ENCODE data around the gene TUBB2A. TPM values are rescaled to one million over a fixed set of nuclear protein-coding genes. Genes with fewer than 3 reads are reported as not detected.
"Not testable (repeated sequence)": the region's sequence is repeated elsewhere in the genome, so short reads cannot be mapped to it uniquely, and the experiment has no call there.

TUBB2A gene
- total RNA-seq, 2 experiments from 2014 or later = 54.3 to 58.5 TPM

GRCh38 chr6:3181105-3181504 lies 23.8 kb upstream of the TUBB2A start:
- intact Hi-C loops (cut with DNase I, micrococcal nuclease) = no loop called here
- H3K36me3 ChIP-seq (ENCODE audit: insufficient read depth, low read length) = no peaks in the 10 kb centered on the region
- ChIA-PET CTCF (no interaction called here), POLR2A (no interaction called here)
- H3K9me3 ChIP-seq (ENCODE audit: control insufficient read depth in 1 of 2, insufficient read depth in 1 of 2, low read length in 2 of 2) = no peaks in the 10 kb centered on the region
- H3K4me1 Mint-ChIP-seq (ENCODE audit: low read depth) = no peaks in the 10 kb centered on the region
- no peaks in the 10 kb centered on the region for H3K36me3 Mint-ChIP-seq (ENCODE audit: low read depth)
- peaks cover 0 to 4% of the 10 kb centered on the region in 2 experiments for H3K27me3 ChIP-seq (ENCODE audit: control insufficient read depth in 1 of 2, insufficient read depth in 2 of 2, low read length in 2 of 2)
- peaks cover 8% of the 10 kb centered on the region for H3K27me3 Mint-ChIP-seq
- no peaks in the 10 kb centered on the region for H3K9me3 Mint-ChIP-seq
- no peak for TF ChIP-seq CTCF (IDR thresholded peaks at IDR 0.05)
- H3K4me3 ChIP-seq (ENCODE audit: low read length) = no peak overlapping the region
- ATAC-seq (ENCODE audit: poor library complexity) = no peak
- no peak for DNase-seq
- H3K27ac ChIP-seq (ENCODE audit: low read depth in 1 of 2, low read length in 2 of 2) = no peak overlapping the region
- no peak overlapping the region for H3K27ac Mint-ChIP-seq
- H3K4me3 Mint-ChIP-seq = no peak overlapping the region
- H3K4me1 ChIP-seq (ENCODE audit: insufficient read depth, low read length) = no peaks in the 10 kb centered on the region

GRCh38 chr6:3179945-3180344 lies 22.6 kb upstream of the TUBB2A start:
- H3K27ac Mint-ChIP-seq = peak overlapping the region; percentile 61
- POLR2A ChIA-PET = not testable (repeated sequence)

GRCh38 chr6:3178666-3179065 lies 21.3 kb upstream of the TUBB2A start:
- DNase-seq; H3K36me3 Mint-ChIP-seq (ENCODE audit: low read depth); intact Hi-C loops (cut with DNase I, micrococcal nuclease); CTCF ChIA-PET; H3K4me1 Mint-ChIP-seq (ENCODE audit: low read depth); H3K27ac ChIP-seq (ENCODE audit: low read depth in 1 of 2, low read length in 2 of 2); H3K4me3 ChIP-seq (ENCODE audit: low read length); H3K36me3 ChIP-seq (ENCODE audit: insufficient read depth, low read length); ATAC-seq (ENCODE audit: poor library complexity); H3K9me3 ChIP-seq (ENCODE audit: control insufficient read depth in 1 of 2, insufficient read depth in 1 of 2, low read length in 2 of 2); H3K4me3 Mint-ChIP-seq; POLR2A ChIA-PET; H3K27me3 Mint-ChIP-seq; H3K27me3 ChIP-seq (ENCODE audit: control insufficient read depth in 1 of 2, insufficient read depth in 2 of 2, low read length in 2 of 2); H3K9me3 Mint-ChIP-seq; H3K4me1 ChIP-seq (ENCODE audit: insufficient read depth, low read length); H3K27ac Mint-ChIP-seq: not testable (repeated sequence)

More at GRCh38 chr6:3179945-3180344, 22.6 kb upstream of the TUBB2A start:
- H3K36me3 Mint-ChIP-seq (ENCODE audit: low read depth); H3K27me3 Mint-ChIP-seq; H3K27me3 ChIP-seq (ENCODE audit: control insufficient read depth in 1 of 2, insufficient read depth in 2 of 2, low read length in 2 of 2); H3K9me3 Mint-ChIP-seq; H3K4me3 ChIP-seq (ENCODE audit: low read length); ATAC-seq (ENCODE audit: poor library complexity); DNase-seq; H3K9me3 ChIP-seq (ENCODE audit: control insufficient read depth in 1 of 2, insufficient read depth in 1 of 2, low read length in 2 of 2); CTCF ChIA-PET; H3K4me1 Mint-ChIP-seq (ENCODE audit: low read depth); H3K27ac ChIP-seq (ENCODE audit: low read depth in 1 of 2, low read length in 2 of 2); intact Hi-C loops (cut with DNase I, micrococcal nuclease); H3K36me3 ChIP-seq (ENCODE audit: insufficient read depth, low read length); H3K4me1 ChIP-seq (ENCODE audit: insufficient read depth, low read length): not testable (repeated sequence)
- H3K4me3 Mint-ChIP-seq = peak overlapping the region; percentile 82

- H3K27me3 Mint-ChIP-seq = no peaks in the 10 kb centered on the region
- no peaks in the 10 kb centered on the region for H3K9me3 Mint-ChIP-seq
- Histone ChIP-seq H3K9me3 (ENCODE audit: control insufficient read depth in 1 of 2, insufficient read depth in 1 of 2, low read length in 2 of 2) (no peaks in the 10 kb centered on the region), H3K4me3 (ENCODE audit: low read length) (no peak overlapping the region), H3K27me3 (ENCODE audit: control insufficient read depth in 1 of 2, insufficient read depth in 2 of 2, low read length in 2 of 2) (peaks cover 0 to 4% of the 10 kb centered on the region in 2 experiments), H3K27ac (ENCODE audit: low read depth in 1 of 2, low read length in 2 of 2) (no peak overlapping the region), H3K4me1 (ENCODE audit: insufficient read depth, low read length) (no peaks in the 10 kb centered on the region), H3K36me3 (ENCODE audit: insufficient read depth, low read length) (no peaks in the 10 kb centered on the region)
- ATAC-seq (ENCODE audit: poor library complexity) (peak; percentile 41), DNase-seq (peak in 6 of 14 experiments; percentile 11 to 62 (median 34))
- POLR2A ChIA-PET = no interaction called here
- H3K36me3 Mint-ChIP-seq (ENCODE audit: low read depth) = no peaks in the 10 kb centered on the region
- H3K27ac Mint-ChIP-seq = no peak overlapping the region
- CTCF ChIA-PET = no interaction called here
- intact Hi-C loops (cut with DNase I, micrococcal nuclease) = no loop called here
- no peak overlapping the region for H3K4me3 Mint-ChIP-seq
- no peaks in the 10 kb centered on the region for H3K4me1 Mint-ChIP-seq (ENCODE audit: low read depth)
- no peak for TF ChIP-seq CTCF (IDR thresholded peaks at IDR 0.05)
Measured at GRCh38 chr6:3176562-3177355, 19.4 kb upstream of the TUBB2A start.
